SK-N-SH (cell line): ENCODE results near the gene NEURL1.

Experiments
- CTCF ChIP-seq: fragments of 200-600 bp; sonication (generic); IDR thresholded peaks from 2 replicates; pipeline ENCODE4 v1.6.1; 2017; ENCODE audit warnings: antibody characterized with exemption, mild to moderate bottlenecking, moderate library complexity
- FOSL2 ChIP-seq: IDR thresholded peaks from 2 replicates; pipeline ENCODE4 v1.4.0; 2012; ENCODE audit warnings: low read depth, mild to moderate bottlenecking, moderate library complexity, borderline replicate concordance
- RFX5 ChIP-seq: IDR thresholded peaks from 2 replicates; pipeline ENCODE4 v1.6.1; 2012; ENCODE audit warnings: mild to moderate bottlenecking, improper control_type of control experiment, low read length
- SIN3A ChIP-seq: IDR thresholded peaks from 2 replicates; pipeline ENCODE4 v1.6.1; 2012; ENCODE audit warnings: low read depth, mild to moderate bottlenecking, low read length, moderate library complexity, borderline replicate concordance
- ZBTB33 ChIP-seq: IDR thresholded peaks from 2 replicates; pipeline ENCODE4 v1.4.0; 2012; ENCODE audit warnings: low read depth, borderline replicate concordance
- TF ChIP-seq, protein P1 (sequence below): fragments of 150-350 bp; IDR thresholded peaks from 2 replicates; pipeline ENCODE4 v1.6.1; 2017; ENCODE audit warnings: antibody characterized with exemption, low read length, low read depth, borderline replicate concordance

- no peak for TF ChIP-seq RFX5
- TF ChIP-seq CTCF: no peak
- TF ChIP-seq, protein P1, sequence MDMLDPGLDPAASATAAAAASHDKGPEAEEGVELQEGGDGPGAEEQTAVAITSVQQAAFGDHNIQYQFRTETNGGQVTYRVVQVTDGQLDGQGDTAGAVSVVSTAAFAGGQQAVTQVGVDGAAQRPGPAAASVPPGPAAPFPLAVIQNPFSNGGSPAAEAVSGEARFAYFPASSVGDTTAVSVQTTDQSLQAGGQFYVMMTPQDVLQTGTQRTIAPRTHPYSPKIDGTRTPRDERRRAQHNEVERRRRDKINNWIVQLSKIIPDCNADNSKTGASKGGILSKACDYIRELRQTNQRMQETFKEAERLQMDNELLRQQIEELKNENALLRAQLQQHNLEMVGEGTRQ: no peak
- TF ChIP-seq SIN3A: no peak
- TF ChIP-seq ZBTB33: no peak
- TF ChIP-seq FOSL2: no peak
These were observed 49.0 kb upstream of the NEURL1 start for GRCh38 chr10:103444478-103444877.
